ENCODE measurements around the gene TESMIN.

Gene TESMIN

GRCh38 chr11:68741463-68741862 is 9.9 kb downstream of the TESMIN start:
- no peak overlapping the region for H3K9ac ChIP-seq (ENCODE audit: low read depth, low read length)
- H3K27ac ChIP-seq (ENCODE audit: low read depth, low read length): peak overlapping the region; percentile 33
- H3K4me1 ChIP-seq (ENCODE audit: control insufficient read depth, insufficient read depth, low read length): peaks cover 10% of the 10 kb centered on the region; the same call in 1 of the 2 replicates
- H3K9me3 ChIP-seq (ENCODE audit: control insufficient read depth, insufficient read depth, low read length): no peaks in the 10 kb centered on the region
- H3K36me3 ChIP-seq (ENCODE audit: control insufficient read depth, insufficient read depth, low read length): peaks cover 56% of the 10 kb centered on the region
- H3K4me3 ChIP-seq (ENCODE audit: low read depth, low read length): no peak overlapping the region
- H3K27me3 ChIP-seq (ENCODE audit: control insufficient read depth, insufficient read depth, low read length): no peaks in the 10 kb centered on the region

DNA sequence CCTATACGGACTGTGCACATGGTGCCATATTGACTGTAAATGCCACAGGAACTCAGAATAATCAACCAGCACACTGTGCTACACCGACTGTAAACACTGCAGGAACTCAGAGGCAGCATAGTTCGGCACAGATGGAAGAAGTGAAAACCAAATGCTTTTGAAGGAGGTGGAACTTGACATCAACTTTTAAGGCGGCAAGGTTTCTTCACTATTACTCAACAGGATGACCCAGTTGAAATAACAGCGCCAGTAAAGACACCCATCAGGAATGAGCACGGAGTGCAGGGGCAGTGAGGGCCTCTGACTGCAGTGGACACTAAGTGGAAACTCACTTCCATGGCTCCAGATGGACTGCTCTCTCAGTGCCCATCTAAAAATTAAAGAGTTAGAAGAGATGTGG is 15.7 kb downstream of the TESMIN start:
- Histone ChIP-seq H3K4me3 (ENCODE audit: low read depth, low read length) (no peak overlapping the region), H3K36me3 (ENCODE audit: control insufficient read depth, insufficient read depth, low read length) (peaks cover 31% of the 10 kb centered on the region), H3K4me1 (ENCODE audit: control insufficient read depth, insufficient read depth, low read length) (no peaks in the 10 kb centered on the region), H3K9me3 (ENCODE audit: control insufficient read depth, insufficient read depth, low read length) (no peaks in the 10 kb centered on the region), H3K9ac (ENCODE audit: low read depth, low read length) (no peak overlapping the region), H3K27me3 (ENCODE audit: control insufficient read depth, insufficient read depth, low read length) (no peaks in the 10 kb centered on the region), H3K27ac (ENCODE audit: low read depth, low read length) (no peak overlapping the region)

DNA sequence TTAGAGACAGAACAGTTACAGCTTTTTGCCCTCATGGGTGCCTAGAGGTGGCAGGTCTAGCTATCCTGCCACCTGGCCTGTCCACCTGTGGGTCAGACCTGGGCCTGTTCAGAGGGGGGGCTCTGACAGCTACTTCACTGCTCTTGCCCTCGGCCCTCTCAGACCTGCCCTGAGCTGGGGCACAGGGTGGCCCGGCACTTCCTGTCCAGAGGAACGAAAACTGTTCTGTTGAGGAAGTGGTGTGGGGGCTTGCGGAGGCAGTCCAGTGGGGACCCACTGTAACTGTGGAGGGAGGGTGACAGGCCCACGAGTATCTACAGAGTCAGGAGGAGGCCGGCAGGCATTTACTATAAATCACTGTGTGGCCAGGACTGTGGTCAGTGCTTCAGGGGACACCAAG is 16.2 kb downstream of the TESMIN start:
- Histone ChIP-seq H3K9me3 (ENCODE audit: control insufficient read depth, insufficient read depth, low read length) (no peaks in the 10 kb centered on the region), H3K4me1 (ENCODE audit: control insufficient read depth, insufficient read depth, low read length) (no peaks in the 10 kb centered on the region), H3K9ac (ENCODE audit: low read depth, low read length) (no peak overlapping the region), H3K36me3 (ENCODE audit: control insufficient read depth, insufficient read depth, low read length) (peaks cover 31% of the 10 kb centered on the region), H3K27me3 (ENCODE audit: control insufficient read depth, insufficient read depth, low read length) (no peaks in the 10 kb centered on the region), H3K4me3 (ENCODE audit: low read depth, low read length) (no peak overlapping the region), H3K27ac (ENCODE audit: low read depth, low read length) (no peak overlapping the region)

GRCh38 chr11:68734111-68734510 is 17.2 kb downstream of the TESMIN start:
- H3K9ac ChIP-seq (ENCODE audit: low read depth, low read length): no peak overlapping the region
- peaks cover 31% of the 10 kb centered on the region for H3K36me3 ChIP-seq (ENCODE audit: control insufficient read depth, insufficient read depth, low read length)
- H3K27ac ChIP-seq (ENCODE audit: low read depth, low read length): no peak overlapping the region
- H3K9me3 ChIP-seq (ENCODE audit: control insufficient read depth, insufficient read depth, low read length): no peaks in the 10 kb centered on the region
- H3K27me3 ChIP-seq (ENCODE audit: control insufficient read depth, insufficient read depth, low read length): no peaks in the 10 kb centered on the region
- peaks cover 4% of the 10 kb centered on the region; the same call in 1 of the 2 replicates for H3K4me1 ChIP-seq (ENCODE audit: control insufficient read depth, insufficient read depth, low read length)
- no peak overlapping the region for H3K4me3 ChIP-seq (ENCODE audit: low read depth, low read length)

DNA sequence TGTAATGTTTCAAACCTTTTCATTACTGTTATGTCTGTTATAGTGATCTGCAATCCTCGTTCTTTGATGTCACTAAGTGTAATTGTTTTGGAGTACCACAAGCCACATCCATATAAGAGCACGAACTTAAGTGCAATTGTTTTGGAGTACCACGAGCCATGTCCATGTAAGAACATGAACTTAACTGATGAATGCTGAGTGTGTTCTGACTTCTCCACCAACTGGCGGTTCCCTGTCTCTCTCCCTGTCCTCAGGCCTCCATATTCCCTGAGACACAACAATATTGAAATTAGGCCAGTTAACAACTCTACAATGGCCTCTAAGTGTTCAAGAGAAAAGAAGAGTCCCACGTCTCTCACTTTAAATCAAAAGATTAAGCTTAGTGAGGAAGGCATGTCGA is 23.5 kb downstream of the TESMIN start:
- Histone ChIP-seq H3K4me1 (ENCODE audit: control insufficient read depth, insufficient read depth, low read length) (peaks cover 8% of the 10 kb centered on the region), H3K4me3 (ENCODE audit: low read depth, low read length) (no peak overlapping the region), H3K36me3 (ENCODE audit: control insufficient read depth, insufficient read depth, low read length) (no peaks in the 10 kb centered on the region), H3K27me3 (ENCODE audit: control insufficient read depth, insufficient read depth, low read length) (no peaks in the 10 kb centered on the region), H3K9ac (ENCODE audit: low read depth, low read length) (no peak overlapping the region), H3K9me3 (ENCODE audit: control insufficient read depth, insufficient read depth, low read length) (no peaks in the 10 kb centered on the region), H3K27ac (ENCODE audit: low read depth, low read length) (no peak overlapping the region)

DNA sequence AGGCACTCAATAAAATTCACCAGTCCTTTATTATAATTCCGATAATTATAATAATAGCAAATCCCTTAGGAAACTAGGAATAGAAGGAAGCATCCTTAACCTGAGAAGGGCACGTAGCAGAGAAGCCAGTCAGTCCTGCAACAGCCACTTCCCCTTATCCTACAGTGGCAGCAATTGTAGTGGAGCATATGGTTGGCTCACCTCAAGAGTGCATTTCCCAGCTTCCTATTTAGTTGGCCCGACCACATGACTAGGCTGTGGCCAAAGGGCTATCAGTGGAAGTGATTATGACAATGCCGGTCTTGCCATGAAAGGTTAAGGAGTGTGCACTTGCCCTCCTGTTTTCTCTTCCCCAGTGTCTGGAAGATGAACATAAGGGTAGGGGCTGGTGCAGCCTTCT is 27.0 kb downstream of the TESMIN start:
- Histone ChIP-seq H3K4me3 (ENCODE audit: low read depth, low read length) (no peak overlapping the region), H3K9me3 (ENCODE audit: control insufficient read depth, insufficient read depth, low read length) (no peaks in the 10 kb centered on the region), H3K4me1 (ENCODE audit: control insufficient read depth, insufficient read depth, low read length) (peaks cover 4% of the 10 kb centered on the region; the same call in 1 of the 2 replicates), H3K9ac (ENCODE audit: low read depth, low read length) (no peak overlapping the region), H3K27ac (ENCODE audit: low read depth, low read length) (no peak overlapping the region), H3K27me3 (ENCODE audit: control insufficient read depth, insufficient read depth, low read length) (no peaks in the 10 kb centered on the region), H3K36me3 (ENCODE audit: control insufficient read depth, insufficient read depth, low read length) (no peaks in the 10 kb centered on the region)

DNA sequence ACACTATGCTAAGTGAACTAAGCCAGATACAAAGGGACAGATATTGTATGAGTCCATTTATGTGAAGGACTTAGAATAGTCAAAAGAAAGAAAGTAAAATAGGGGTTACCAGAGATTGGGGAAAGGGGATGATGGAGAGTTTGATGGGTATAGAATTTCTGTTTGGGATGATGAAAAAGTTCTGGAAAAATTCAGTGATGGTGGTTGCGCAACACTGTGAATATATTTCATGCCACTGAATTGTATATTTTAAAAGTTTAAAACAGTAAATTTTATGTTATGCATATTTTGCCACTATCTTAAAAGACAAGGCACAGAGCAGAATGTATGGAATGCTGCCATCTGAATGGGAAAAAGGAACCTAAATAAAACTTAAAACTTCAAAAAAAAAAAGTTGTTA is 29.2 kb downstream of the TESMIN start:
- Histone ChIP-seq H3K9ac (ENCODE audit: low read depth, low read length) (no peak overlapping the region), H3K4me1 (ENCODE audit: control insufficient read depth, insufficient read depth, low read length) (peaks cover 4% of the 10 kb centered on the region; the same call in 1 of the 2 replicates), H3K27ac (ENCODE audit: low read depth, low read length) (no peak overlapping the region), H3K4me3 (ENCODE audit: low read depth, low read length) (no peak overlapping the region), H3K36me3 (ENCODE audit: control insufficient read depth, insufficient read depth, low read length) (no peaks in the 10 kb centered on the region), H3K9me3 (ENCODE audit: control insufficient read depth, insufficient read depth, low read length) (no peaks in the 10 kb centered on the region), H3K27me3 (ENCODE audit: control insufficient read depth, insufficient read depth, low read length) (no peaks in the 10 kb centered on the region)

DNA sequence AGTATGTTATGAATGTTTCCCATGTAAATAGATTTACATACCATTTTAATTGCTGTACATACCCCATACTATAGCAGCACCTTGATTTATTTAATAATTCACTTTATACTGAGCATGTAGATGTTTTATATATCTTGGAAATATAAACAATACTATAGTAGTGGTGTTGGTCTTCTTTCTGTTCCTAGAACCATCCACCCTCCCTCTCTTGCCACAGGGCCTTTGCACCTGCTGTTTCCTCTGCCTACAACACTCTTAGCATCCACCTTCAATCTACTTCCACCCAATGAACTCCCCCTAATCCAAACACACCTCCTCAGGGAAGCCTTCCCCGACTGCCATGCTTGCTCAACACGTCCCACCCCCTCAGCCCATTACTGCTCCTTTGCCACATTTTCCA is 30.2 kb downstream of the TESMIN start:
- Histone ChIP-seq H3K4me1 (ENCODE audit: control insufficient read depth, insufficient read depth, low read length) (peaks cover 2% of the 10 kb centered on the region; the same call in 1 of the 2 replicates), H3K36me3 (ENCODE audit: control insufficient read depth, insufficient read depth, low read length) (no peaks in the 10 kb centered on the region), H3K9ac (ENCODE audit: low read depth, low read length) (no peak overlapping the region), H3K27ac (ENCODE audit: low read depth, low read length) (no peak overlapping the region), H3K27me3 (ENCODE audit: control insufficient read depth, insufficient read depth, low read length) (no peaks in the 10 kb centered on the region), H3K4me3 (ENCODE audit: low read depth, low read length) (no peak overlapping the region), H3K9me3 (ENCODE audit: control insufficient read depth, insufficient read depth, low read length) (no peaks in the 10 kb centered on the region)

- H3K27ac ChIP-seq (ENCODE audit: low read depth, low read length): no peak overlapping the region
- H3K36me3 ChIP-seq (ENCODE audit: control insufficient read depth, insufficient read depth, low read length): no peaks in the 10 kb centered on the region
- H3K27me3 ChIP-seq (ENCODE audit: control insufficient read depth, insufficient read depth, low read length): no peaks in the 10 kb centered on the region
- H3K4me1 ChIP-seq (ENCODE audit: control insufficient read depth, insufficient read depth, low read length): peaks cover 10% of the 10 kb centered on the region; the same call in 1 of the 2 replicates
- H3K4me3 ChIP-seq (ENCODE audit: low read depth, low read length): no peak overlapping the region
- H3K9me3 ChIP-seq (ENCODE audit: control insufficient read depth, insufficient read depth, low read length): no peaks in the 10 kb centered on the region
- H3K9ac ChIP-seq (ENCODE audit: low read depth, low read length): no peak overlapping the region
Measured at GRCh38 chr11:68715456-68716122, 35.7 kb downstream of the TESMIN start.

DNA sequence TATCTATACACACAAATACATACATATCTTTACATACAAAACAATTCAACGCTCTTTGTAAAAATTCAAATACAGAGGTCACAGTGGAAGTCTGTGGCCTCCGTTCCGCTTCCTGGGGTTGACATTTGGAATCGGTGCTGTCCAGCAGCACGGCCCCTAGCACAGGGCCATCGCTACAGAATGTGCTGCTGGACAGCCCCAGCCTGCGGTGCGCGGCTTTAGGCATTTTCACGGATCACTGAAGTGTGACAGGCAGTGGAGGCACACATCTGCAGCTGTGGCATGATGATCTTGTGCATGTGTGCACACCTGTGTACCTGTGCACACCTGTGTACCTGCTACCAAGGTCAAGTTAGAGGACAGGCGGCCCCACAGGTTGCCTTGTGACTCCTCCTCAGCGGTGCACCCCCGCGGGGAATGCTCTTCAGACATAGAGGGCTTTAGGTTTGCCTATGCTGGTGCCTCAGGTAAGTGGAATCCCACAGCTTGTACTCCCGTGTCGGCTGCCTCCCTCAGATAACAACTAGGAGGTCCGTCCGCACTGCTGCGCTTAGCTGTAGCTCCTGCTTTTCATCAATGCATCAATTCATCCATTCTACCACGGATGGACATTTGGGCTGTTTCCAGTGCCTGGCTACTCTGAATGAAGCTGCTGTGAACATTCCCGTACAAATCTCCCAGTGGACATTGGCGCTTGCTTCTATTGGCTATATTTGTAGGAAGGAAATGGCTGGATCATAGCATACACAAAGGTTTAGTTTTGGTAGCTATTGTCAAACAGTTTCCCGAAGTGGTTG is 37.1 kb downstream of the TESMIN start:
- H3K27ac ChIP-seq (ENCODE audit: low read depth, low read length): no peak overlapping the region
- H3K27me3 ChIP-seq (ENCODE audit: control insufficient read depth, insufficient read depth, low read length): no peaks in the 10 kb centered on the region
- H3K9me3 ChIP-seq (ENCODE audit: control insufficient read depth, insufficient read depth, low read length): no peaks in the 10 kb centered on the region
- H3K4me3 ChIP-seq (ENCODE audit: low read depth, low read length): no peak overlapping the region
- H3K9ac ChIP-seq (ENCODE audit: low read depth, low read length): no peak overlapping the region
- H3K36me3 ChIP-seq (ENCODE audit: control insufficient read depth, insufficient read depth, low read length): no peaks in the 10 kb centered on the region
- peaks cover 10% of the 10 kb centered on the region; the same call in 1 of the 2 replicates for H3K4me1 ChIP-seq (ENCODE audit: control insufficient read depth, insufficient read depth, low read length)

DNA sequence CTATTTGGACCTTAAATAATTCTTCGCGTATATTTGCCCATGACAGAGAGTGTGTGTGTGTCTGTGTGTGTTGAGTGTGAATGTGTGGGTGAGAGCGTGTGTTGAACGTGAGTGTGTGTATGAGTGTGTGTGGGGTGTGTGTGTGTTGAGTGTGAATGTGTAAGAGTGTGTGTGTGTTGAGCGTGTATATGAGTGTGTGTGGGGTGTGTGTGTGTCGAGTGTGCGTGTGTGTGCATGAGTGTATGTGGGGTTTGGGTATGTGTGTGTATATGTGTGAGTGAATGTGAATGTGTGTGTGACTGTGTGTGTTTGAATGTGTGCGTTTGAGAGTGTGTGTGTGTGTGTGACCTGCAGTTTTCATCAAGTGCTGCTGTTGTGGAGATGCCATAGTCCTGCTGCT is 40.2 kb downstream of the TESMIN start:
- Histone ChIP-seq H3K9me3 (ENCODE audit: control insufficient read depth, insufficient read depth, low read length) (no peaks in the 10 kb centered on the region), H3K27ac (ENCODE audit: low read depth, low read length) (no peak overlapping the region), H3K4me1 (ENCODE audit: control insufficient read depth, insufficient read depth, low read length) (peaks cover 31% of the 10 kb centered on the region), H3K4me3 (ENCODE audit: low read depth, low read length) (no peak overlapping the region), H3K36me3 (ENCODE audit: control insufficient read depth, insufficient read depth, low read length) (no peaks in the 10 kb centered on the region), H3K9ac (ENCODE audit: low read depth, low read length) (no peak overlapping the region), H3K27me3 (ENCODE audit: control insufficient read depth, insufficient read depth, low read length) (no peaks in the 10 kb centered on the region)

Measured in HUES48 (cell line).